ENCODE measurements around the gene SAMD9L. TPM values are rescaled to one million over a fixed set of nuclear protein-coding genes. Genes with fewer than 3 reads are reported as not detected.
"Not testable (repeated sequence)": the region's sequence is repeated elsewhere in the genome, so short reads cannot be mapped to it uniquely, and the experiment has no call there.

The SAMD9L gene
- total and polyA plus RNA-seq, 4 donors, result 2.2 to 5.2 (median 3.8) TPM

DNA sequence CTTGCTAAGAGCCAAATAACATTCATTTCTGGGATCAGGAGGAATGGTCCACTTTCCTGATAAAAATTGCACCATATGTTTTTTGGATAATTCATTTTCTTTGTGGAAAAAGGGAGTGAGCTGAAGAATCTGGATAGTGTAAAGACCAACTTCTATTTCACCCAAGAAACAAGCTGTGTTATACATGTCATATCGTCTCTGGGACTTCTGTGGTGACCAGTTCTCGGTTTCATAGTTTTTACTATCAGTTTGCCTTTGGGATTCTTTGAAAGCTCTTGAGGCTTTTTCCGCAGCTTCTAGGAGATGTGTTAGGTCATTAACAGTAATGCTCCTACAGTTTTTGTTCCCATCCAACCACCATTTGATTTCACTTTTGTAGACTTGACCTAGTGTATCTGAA, 16.0 kb downstream of the SAMD9L start:
- Histone ChIP-seq H3K27ac (ENCODE audit: low read depth in 1 of 2, low read length in 2 of 2) (no peak overlapping the region), H3K9ac (ENCODE audit: low read depth in 1 of 2, low read length in 2 of 2) (no peak overlapping the region), H3K9me3 (ENCODE audit: control insufficient read depth in 4 of 4, low read length in 3 of 4) (peaks cover 2 to 13% (median 8%) of the 10 kb centered on the region in 4 donors), H3K27me3 (ENCODE audit: control insufficient read depth in 4 of 4, insufficient read depth in 4 of 4, low read length in 3 of 4) (no peaks in the 10 kb centered on the region), H3K4me1 (ENCODE audit: control insufficient read depth in 4 of 4, insufficient read depth in 4 of 4, low read length in 3 of 4) (no peaks in the 10 kb centered on the region), H3K36me3 (ENCODE audit: control insufficient read depth in 4 of 4, insufficient read depth in 3 of 4, low read depth in 1 of 4, low read length in 3 of 4) (peaks cover 0 to 12% (median 6%) of the 10 kb centered on the region in 4 donors), H3K4me3 (ENCODE audit: low read depth in 1 of 3, low read length in 3 of 3) (no peak overlapping the region)
- TF ChIP-seq FOXA1 (IDR thresholded peaks at IDR 0.05) (no peak), ATF3 (IDR thresholded peaks at IDR 0.05) (no peak)
- DNase-seq (ENCODE audit: low spot score), result no peak
- 78% methylated on average over 3 of the region's 3 CpGs for WGBS

DNA sequence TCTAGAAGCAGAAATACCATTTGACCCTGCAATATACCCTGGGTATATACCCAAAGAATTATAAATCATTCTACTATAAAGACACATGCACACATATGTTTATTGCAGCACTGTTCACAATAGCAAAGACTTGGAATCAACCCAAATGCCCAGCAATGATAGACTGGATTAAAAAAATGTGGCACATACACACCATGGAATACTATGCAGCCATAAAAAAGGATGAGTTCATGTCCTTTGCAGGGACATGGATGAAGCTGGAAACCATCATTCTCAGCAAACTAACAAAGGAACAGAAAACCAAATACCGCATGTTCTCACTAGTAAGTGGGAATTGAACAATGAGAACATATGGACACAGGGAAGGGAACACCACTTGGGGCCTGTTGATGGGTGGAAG, 21.2 kb downstream of the SAMD9L start:
- H3K9me3 ChIP-seq (ENCODE audit: control insufficient read depth in 4 of 4, low read length in 3 of 4), result not testable (repeated sequence)

DNA sequence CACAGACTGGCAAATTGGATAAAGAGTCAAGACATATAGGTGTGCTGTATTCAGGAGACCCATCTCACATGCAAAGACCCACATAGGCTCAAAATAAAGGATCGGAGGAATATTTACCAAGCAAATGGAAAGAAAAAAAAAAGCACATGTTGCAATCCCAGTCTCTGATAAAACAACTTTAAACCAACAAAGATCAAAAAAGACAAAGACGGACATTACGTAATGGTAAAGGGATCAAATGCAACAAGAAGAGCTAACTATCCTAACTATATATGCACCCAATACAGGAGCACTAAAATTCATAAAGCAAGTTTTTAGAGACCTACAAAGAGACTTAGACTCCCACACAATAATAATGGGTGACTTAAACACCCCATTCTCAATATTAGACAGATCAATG, 24.7 kb downstream of the SAMD9L start:
- H3K4me1 ChIP-seq (ENCODE audit: control insufficient read depth in 4 of 4, insufficient read depth in 4 of 4, low read length in 3 of 4); H3K4me3 ChIP-seq (ENCODE audit: low read depth in 1 of 3, low read length in 3 of 3); H3K9ac ChIP-seq (ENCODE audit: low read depth in 1 of 2, low read length in 2 of 2); H3K9me3 ChIP-seq (ENCODE audit: control insufficient read depth in 4 of 4, low read length in 3 of 4); H3K27ac ChIP-seq (ENCODE audit: low read depth in 1 of 2, low read length in 2 of 2); H3K36me3 ChIP-seq (ENCODE audit: control insufficient read depth in 4 of 4, insufficient read depth in 3 of 4, low read depth in 1 of 4, low read length in 3 of 4); DNase-seq (ENCODE audit: low spot score); H3K27me3 ChIP-seq (ENCODE audit: control insufficient read depth in 4 of 4, insufficient read depth in 4 of 4, low read length in 3 of 4): not testable (repeated sequence)
- 43% methylated on average over 3 of the region's 3 CpGs for WGBS

More for the DNA sequence above, 21.2 kb downstream of the SAMD9L start:
- H3K36me3 ChIP-seq (ENCODE audit: control insufficient read depth in 4 of 4, insufficient read depth in 3 of 4, low read depth in 1 of 4, low read length in 3 of 4); H3K27ac ChIP-seq (ENCODE audit: low read depth in 1 of 2, low read length in 2 of 2); DNase-seq (ENCODE audit: low spot score); H3K27me3 ChIP-seq (ENCODE audit: control insufficient read depth in 4 of 4, insufficient read depth in 4 of 4, low read length in 3 of 4); H3K4me1 ChIP-seq (ENCODE audit: control insufficient read depth in 4 of 4, insufficient read depth in 4 of 4, low read length in 3 of 4); H3K9ac ChIP-seq (ENCODE audit: low read depth in 1 of 2, low read length in 2 of 2); H3K4me3 ChIP-seq (ENCODE audit: low read depth in 1 of 3, low read length in 3 of 3): not testable (repeated sequence)
- 96% methylated on average over 1 of the region's 1 CpG for WGBS

DNA sequence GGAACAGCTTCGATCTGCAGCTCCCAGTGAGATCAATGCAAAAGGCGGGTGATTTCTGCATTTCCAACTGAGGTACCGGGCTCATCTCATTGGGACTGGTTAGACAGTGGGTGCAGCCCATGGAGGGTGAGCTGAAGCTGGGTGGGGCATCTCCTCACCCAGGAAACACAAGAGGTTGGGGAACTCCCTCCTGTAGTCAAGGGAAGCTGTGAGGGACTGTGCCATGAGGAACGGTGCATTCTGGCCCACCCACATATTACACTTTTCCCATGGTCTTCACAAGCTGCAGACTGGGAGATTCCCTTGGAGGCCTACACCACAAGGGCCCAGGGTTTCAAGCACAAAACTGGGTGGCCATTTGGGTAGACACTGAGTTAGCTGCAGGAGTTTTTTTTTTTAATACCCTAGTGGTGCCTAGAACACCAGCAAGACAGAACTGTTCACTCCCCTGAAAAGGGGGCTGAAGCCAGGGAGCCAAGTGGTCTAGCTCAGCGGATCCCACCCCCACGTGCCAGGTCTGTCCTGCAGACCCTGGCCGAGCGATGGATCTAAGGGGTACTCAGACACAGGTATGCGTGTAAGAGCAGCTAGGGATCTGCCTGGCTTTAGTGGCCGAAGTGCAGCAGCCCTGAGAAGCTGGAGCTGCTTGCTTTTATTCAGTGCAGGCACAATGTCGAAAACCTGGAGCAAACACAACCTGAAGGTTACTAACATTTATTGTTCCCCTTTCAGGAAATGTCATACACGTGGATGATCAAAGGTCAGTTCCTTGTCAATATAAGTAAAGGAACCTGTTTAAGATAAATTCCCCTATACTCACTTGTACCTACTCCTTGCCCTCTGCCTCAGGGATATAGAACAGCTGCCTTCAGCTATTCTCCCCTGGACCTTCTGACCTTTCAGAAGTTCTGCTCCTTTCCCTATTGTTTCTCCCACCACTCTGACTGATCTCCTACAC, 27.3 kb downstream of the SAMD9L start:
- H3K27me3 ChIP-seq (ENCODE audit: control insufficient read depth in 4 of 4, insufficient read depth in 4 of 4, low read length in 3 of 4), result no peaks in the 10 kb centered on the region
- H3K4me1 ChIP-seq (ENCODE audit: control insufficient read depth in 4 of 4, insufficient read depth in 4 of 4, low read length in 3 of 4), result peaks cover 0 to 6% (median 2%) of the 10 kb centered on the region in 4 donors
- no peak for DNase-seq (ENCODE audit: low spot score)
- H3K27ac ChIP-seq (ENCODE audit: low read depth in 1 of 2, low read length in 2 of 2), result no peak overlapping the region
- TF ChIP-seq RAD21 (IDR thresholded peaks at IDR 0.05) (no peak), SP1 (IDR thresholded peaks at IDR 0.05) (no peak), JUND (IDR thresholded peaks at IDR 0.05) (no peak), RXRA (IDR thresholded peaks at IDR 0.05) (no peak), ZBTB33 (IDR thresholded peaks at IDR 0.05) (no peak), HNF4G (IDR thresholded peaks at IDR 0.05) (no peak), GABPA (IDR thresholded peaks at IDR 0.05 in 1 of 2, conservative IDR thresholded peaks at IDR 0.05 in 1 of 2) (no peak), FOXA1 (IDR thresholded peaks at IDR 0.05) (no peak), EGR1 (IDR thresholded peaks at IDR 0.05; ENCODE audit: low read depth in 2 of 2) (no peak), NR2F2 (IDR thresholded peaks at IDR 0.05) (no peak), TAF1 (conservative IDR thresholded peaks at IDR 0.05) (no peak), MAX (IDR thresholded peaks at IDR 0.05) (no peak)
- TF ChIP-seq, protein P1, sequence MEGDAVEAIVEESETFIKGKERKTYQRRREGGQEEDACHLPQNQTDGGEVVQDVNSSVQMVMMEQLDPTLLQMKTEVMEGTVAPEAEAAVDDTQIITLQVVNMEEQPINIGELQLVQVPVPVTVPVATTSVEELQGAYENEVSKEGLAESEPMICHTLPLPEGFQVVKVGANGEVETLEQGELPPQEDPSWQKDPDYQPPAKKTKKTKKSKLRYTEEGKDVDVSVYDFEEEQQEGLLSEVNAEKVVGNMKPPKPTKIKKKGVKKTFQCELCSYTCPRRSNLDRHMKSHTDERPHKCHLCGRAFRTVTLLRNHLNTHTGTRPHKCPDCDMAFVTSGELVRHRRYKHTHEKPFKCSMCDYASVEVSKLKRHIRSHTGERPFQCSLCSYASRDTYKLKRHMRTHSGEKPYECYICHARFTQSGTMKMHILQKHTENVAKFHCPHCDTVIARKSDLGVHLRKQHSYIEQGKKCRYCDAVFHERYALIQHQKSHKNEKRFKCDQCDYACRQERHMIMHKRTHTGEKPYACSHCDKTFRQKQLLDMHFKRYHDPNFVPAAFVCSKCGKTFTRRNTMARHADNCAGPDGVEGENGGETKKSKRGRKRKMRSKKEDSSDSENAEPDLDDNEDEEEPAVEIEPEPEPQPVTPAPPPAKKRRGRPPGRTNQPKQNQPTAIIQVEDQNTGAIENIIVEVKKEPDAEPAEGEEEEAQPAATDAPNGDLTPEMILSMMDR (IDR thresholded peaks at IDR 0.05; ENCODE audit: low read depth, low read length, missing input control), result no peak
- H3K9me3 ChIP-seq (ENCODE audit: control insufficient read depth in 4 of 4, low read length in 3 of 4), result no peaks in the 10 kb centered on the region
- no peak overlapping the region for H3K9ac ChIP-seq (ENCODE audit: low read depth in 1 of 2, low read length in 2 of 2)
- no peak overlapping the region for H3K4me3 ChIP-seq (ENCODE audit: low read depth in 1 of 3, low read length in 3 of 3)
- WGBS, result 88% methylated on average over 12 of the region's 12 CpGs
- H3K36me3 ChIP-seq (ENCODE audit: control insufficient read depth in 4 of 4, insufficient read depth in 3 of 4, low read depth in 1 of 4, low read length in 3 of 4), result no peaks in the 10 kb centered on the region
